Muscle layer of duodenum (tissue), 2 donors: Measurements from ENCODE around the gene UBE2R2.
"Not testable (repeated sequence)": the region's sequence is repeated elsewhere in the genome, so short reads cannot be mapped to it uniquely, and the experiment has no call there.

ENCODE experiments used
- H3K27ac ChIP-seq: one replicate; pipeline ENCODE4 v1.7.0; 2013; ENCODE audit warnings: mild to moderate bottlenecking, low read length
- H3K27me3 ChIP-seq: one replicate; pipeline ENCODE4 v1.7.0; 2013; ENCODE audit warnings: low read depth, mild to moderate bottlenecking, control low read depth, low read length
- H3K36me3 ChIP-seq, 2 donors: one replicate each; pipeline ENCODE4 v1.7.0; 2013; ENCODE audit warnings: low read length in 2 of 2, control low read depth in 1 of 2, mild to moderate bottlenecking in 1 of 2; ENCODE audit not compliant: insufficient read depth in 2 of 2, control insufficient read depth in 1 of 2
- H3K4me1 ChIP-seq, 2 donors: one replicate each; pipeline ENCODE4 v1.7.0; 2013; ENCODE audit warnings: low read length in 2 of 2, mild to moderate bottlenecking in 2 of 2, control low read depth in 1 of 2, moderate library complexity in 1 of 2; ENCODE audit not compliant: insufficient read depth in 2 of 2, control insufficient read depth in 1 of 2
- H3K4me3 ChIP-seq, 2 donors: one replicate each; pipeline ENCODE4 v1.7.0; 2013; ENCODE audit warnings: low read length in 2 of 2, low read depth in 1 of 2, mild to moderate bottlenecking in 1 of 2
- H3K9me3 ChIP-seq, 2 donors: one replicate each; pipeline ENCODE4 v1.7.0; 2013; ENCODE audit warnings: low read length in 2 of 2, control low read depth in 1 of 2, mild to moderate bottlenecking in 1 of 2; ENCODE audit not compliant: control insufficient read depth in 1 of 2
- donor health status: healthy.

UBE2R2 gene

GRCh38 chr9:33786681-33787080 lies 30.3 kb upstream of the UBE2R2 start:
- Histone ChIP-seq H3K27me3 (no peaks in the 10 kb centered on the region), H3K4me1 (no peaks in the 10 kb centered on the region), H3K27ac (no peak overlapping the region), H3K9me3 (no peaks in the 10 kb centered on the region), H3K36me3 (no peaks in the 10 kb centered on the region), H3K4me3 (no peak overlapping the region)

DNA sequence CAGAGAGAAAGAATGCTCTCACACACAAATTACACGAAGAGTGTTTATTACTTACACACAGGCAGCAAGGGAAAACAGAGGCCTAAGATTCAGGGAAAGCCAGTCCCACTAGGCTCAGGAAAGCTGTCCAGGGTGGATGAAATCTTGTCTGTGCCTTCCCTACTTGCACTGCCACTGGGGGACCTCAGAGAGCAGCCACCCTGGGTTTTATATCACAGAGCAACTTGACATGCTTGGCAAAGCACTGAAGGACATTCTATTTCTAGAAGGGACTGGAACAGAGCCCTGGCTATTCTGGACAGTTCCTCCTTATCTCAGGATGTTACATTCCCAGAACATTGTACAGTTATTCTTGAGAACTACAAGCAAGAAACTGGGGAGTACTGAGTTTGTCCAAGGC lies 29.1 kb upstream of the UBE2R2 start:
- Histone ChIP-seq H3K9me3 (no peaks in the 10 kb centered on the region), H3K4me3 (no peak overlapping the region), H3K36me3 (no peaks in the 10 kb centered on the region), H3K4me1 (no peaks in the 10 kb centered on the region), H3K27me3 (no peaks in the 10 kb centered on the region), H3K27ac (no peak overlapping the region)

- H3K27me3 ChIP-seq, H3K36me3 ChIP-seq, H3K4me1 ChIP-seq, H3K9me3 ChIP-seq, H3K27ac ChIP-seq, H3K4me3 ChIP-seq: not testable (repeated sequence)
Observed at GRCh38 chr9:33789429-33789828, 27.5 kb upstream of the UBE2R2 start.

- no peak overlapping the region for H3K4me3 ChIP-seq
- H3K36me3 ChIP-seq, result no peaks in the 10 kb centered on the region
- H3K4me1 ChIP-seq, result no peaks in the 10 kb centered on the region
- H3K27ac ChIP-seq, result no peak overlapping the region
- H3K9me3 ChIP-seq, result no peaks in the 10 kb centered on the region
- no peaks in the 10 kb centered on the region for H3K27me3 ChIP-seq
Observed at GRCh38 chr9:33791117-33791516, 25.8 kb upstream of the UBE2R2 start.

GRCh38 chr9:33793496-33793895 lies 23.5 kb upstream of the UBE2R2 start:
- not testable (repeated sequence) for H3K27me3 ChIP-seq, H3K36me3 ChIP-seq, H3K4me3 ChIP-seq, H3K9me3 ChIP-seq, H3K4me1 ChIP-seq, H3K27ac ChIP-seq

DNA sequence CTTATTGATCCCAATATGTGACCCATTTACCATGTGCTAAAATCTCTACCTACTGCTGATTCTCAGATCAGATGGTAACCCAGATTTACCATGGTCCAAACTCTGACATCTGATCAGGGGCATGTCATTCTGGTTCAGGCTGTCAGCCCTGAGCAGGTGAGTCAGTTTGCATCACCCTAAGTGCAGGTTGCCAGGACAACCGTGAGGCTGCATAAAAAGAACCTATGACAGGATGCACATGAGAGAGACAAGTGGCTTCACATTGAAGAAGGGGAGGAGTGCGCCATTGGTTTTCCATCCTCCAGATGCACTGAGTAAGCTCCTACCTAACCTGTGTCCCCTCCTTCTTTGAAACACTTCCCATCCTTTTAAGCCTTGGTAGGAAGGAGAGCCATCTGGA lies 22.4 kb upstream of the UBE2R2 start:
- Histone ChIP-seq H3K27me3 (no peaks in the 10 kb centered on the region), H3K4me1 (no peaks in the 10 kb centered on the region), H3K36me3 (no peaks in the 10 kb centered on the region), H3K9me3 (no peaks in the 10 kb centered on the region), H3K4me3 (no peak overlapping the region), H3K27ac (no peak overlapping the region)

- no peaks in the 10 kb centered on the region for H3K27me3 ChIP-seq
- no peaks in the 10 kb centered on the region for H3K9me3 ChIP-seq
- H3K36me3 ChIP-seq, result no peaks in the 10 kb centered on the region
- no peak within 1 kb of the TSS for H3K4me3 ChIP-seq
- no peak within 1 kb of the TSS for H3K27ac ChIP-seq
- no peaks in the 10 kb centered on the region for H3K4me1 ChIP-seq
Observed at GRCh38 chr9:33795281-33795680, 21.7 kb upstream of the UBE2R2 start, which contains the start of gene PRSS3. Gene PRSS3, plus strand, starts transcription at chr9:33795561. Its CDS starts 13 bp downstream, at chr9:33795574.

- Histone ChIP-seq H3K27me3 (no peaks in the 10 kb centered on the region), H3K4me3 (no peak overlapping the region), H3K9me3 (no peaks in the 10 kb centered on the region), H3K27ac (no peak overlapping the region), H3K36me3 (no peaks in the 10 kb centered on the region), H3K4me1 (no peaks in the 10 kb centered on the region)
Observed at GRCh38 chr9:33795819-33796218, 21.1 kb upstream of the UBE2R2 start.

DNA sequence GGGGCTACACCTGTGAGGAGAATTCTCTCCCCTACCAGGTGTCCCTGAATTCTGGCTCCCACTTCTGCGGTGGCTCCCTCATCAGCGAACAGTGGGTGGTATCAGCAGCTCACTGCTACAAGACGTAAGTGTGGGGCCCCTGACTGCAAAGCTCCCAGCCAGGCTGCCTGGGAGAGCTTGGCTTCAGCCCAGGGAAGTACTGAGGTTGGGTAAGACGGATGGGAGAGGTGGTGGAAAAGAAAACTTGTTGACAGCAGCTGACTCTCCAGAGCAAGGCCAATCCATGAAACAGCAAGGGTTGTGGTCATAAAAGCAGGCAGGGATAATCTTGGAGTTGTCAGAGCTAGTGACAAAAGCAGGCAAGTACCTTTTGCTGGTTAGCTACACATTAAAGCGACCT lies 20.3 kb upstream of the UBE2R2 start:
- not testable (repeated sequence) for H3K4me3 ChIP-seq, H3K4me1 ChIP-seq, H3K27me3 ChIP-seq, H3K36me3 ChIP-seq, H3K9me3 ChIP-seq, H3K27ac ChIP-seq

GRCh38 chr9:33797837-33798236 lies 19.1 kb upstream of the UBE2R2 start:
- H3K27ac ChIP-seq, result no peak overlapping the region
- no peaks in the 10 kb centered on the region for H3K4me1 ChIP-seq
- no peaks in the 10 kb centered on the region for H3K9me3 ChIP-seq
- no peaks in the 10 kb centered on the region for H3K36me3 ChIP-seq
- no peak overlapping the region for H3K4me3 ChIP-seq
- H3K27me3 ChIP-seq, result no peaks in the 10 kb centered on the region

DNA sequence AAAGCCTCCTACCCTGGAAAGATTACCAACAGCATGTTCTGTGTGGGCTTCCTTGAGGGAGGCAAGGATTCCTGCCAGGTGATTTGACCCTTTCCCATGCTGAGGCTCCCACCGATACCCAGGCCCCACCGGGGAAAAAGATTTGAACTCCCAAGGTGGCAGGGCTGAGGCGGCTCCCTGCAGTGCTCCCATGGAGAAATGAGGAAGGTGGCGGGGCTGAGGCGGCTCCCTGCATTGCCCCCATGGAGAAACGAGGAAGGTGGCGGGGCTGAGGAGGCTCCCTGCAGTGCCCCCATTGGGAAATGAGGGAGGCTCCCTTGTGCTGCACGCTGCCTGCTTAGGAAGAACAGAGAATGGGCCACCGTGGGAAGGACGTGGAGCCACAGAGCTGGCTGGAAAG lies 18.4 kb upstream of the UBE2R2 start:
- no peaks in the 10 kb centered on the region for H3K27me3 ChIP-seq
- no peaks in the 10 kb centered on the region for H3K36me3 ChIP-seq
- H3K4me3 ChIP-seq, result no peak overlapping the region
- no peaks in the 10 kb centered on the region for H3K4me1 ChIP-seq
- H3K9me3 ChIP-seq, result no peaks in the 10 kb centered on the region
- H3K27ac ChIP-seq, result no peak overlapping the region

DNA sequence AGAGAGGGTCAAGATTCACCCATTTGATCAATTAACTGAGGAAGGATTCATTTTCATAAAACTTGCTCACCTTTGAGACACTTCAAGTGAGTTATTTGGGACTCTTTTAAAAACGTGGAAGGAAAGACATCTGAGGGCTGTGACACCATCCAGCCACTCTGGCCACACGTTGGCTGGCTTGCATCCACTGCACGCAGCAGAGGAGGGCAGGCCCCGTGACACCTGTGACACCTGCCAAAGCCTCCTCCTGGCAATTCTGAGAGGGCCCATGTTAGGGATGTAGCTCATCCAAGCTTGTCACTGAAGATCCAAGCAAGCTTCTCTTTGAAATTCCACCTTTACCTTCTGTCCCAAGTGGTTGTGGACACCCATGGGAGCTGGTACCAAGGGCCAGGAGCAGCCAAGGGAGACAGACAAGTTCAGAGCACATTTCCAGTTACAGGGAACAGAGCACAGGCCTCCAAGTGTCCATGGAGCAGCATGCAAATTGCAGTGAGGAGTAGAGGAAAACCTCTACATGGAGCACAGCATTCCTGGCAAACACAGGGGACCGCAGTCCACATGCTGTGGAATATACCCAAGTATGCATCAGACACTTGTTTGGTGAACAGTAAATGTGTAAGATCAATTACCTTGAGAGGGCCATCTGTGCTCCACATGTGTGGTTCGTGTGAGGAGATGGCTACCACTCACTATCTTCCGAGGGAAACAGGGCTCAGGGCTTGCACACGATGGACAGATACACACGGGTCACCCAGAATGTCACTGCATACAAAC lies 16.8 kb upstream of the UBE2R2 start:
- Histone ChIP-seq H3K9me3 (no peaks in the 10 kb centered on the region), H3K4me3 (no peak overlapping the region), H3K27me3 (no peaks in the 10 kb centered on the region), H3K4me1 (no peaks in the 10 kb centered on the region), H3K36me3 (no peaks in the 10 kb centered on the region), H3K27ac (no peak overlapping the region)
